Gastrocnemius medialis (tissue), 4 donors: Measurements from ENCODE around the gene LBHD1.

Experiments used
- POLR2A ChIP-seq, 2 donors: fragments of 450-650 bp; IDR thresholded peaks; one replicate each; pipeline ENCODE4 v1.6.1; 2017; ENCODE audit warnings: antibody characterized with exemption in 2 of 2, mild to moderate bottlenecking in 2 of 2, moderate library complexity in 2 of 2
- TF ChIP-seq, protein P1 (sequence below), 5 experiments: fragments of 450-650 bp in 3 of 5; fragments of 200-600 bp in 2 of 5; sonication (generic) in 2 of 5; IDR thresholded peaks in 4 of 5; conservative IDR thresholded peaks in 1 of 5; 1 replicate in 4 of 5; 2 replicates in 1 of 5; pipeline ENCODE4 v1.5.1; 2016 to 2019; ENCODE audit warnings: antibody characterized with exemption in 5 of 5, mild to moderate bottlenecking in 3 of 5, moderate library complexity in 3 of 5

DNA sequence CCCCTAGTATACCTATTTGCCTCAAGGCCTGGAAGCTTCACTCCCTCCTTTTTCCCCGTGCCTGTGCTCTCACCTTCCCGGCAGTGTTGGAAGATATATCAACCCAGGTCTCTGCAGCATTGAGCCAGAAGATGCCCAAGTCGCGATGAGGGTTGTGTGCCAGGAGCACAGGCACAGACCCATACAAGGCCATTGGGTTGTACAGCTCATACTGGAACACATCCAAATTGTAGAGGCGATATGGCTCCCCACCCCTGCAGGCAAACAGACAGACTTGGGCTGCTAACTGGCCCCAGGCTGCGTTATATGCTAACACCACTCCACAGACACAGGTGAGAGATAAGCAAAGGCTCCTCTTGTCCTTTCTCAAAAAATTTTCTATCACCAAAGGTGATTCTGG lies 39.6 kb downstream of the LBHD1 start:
- TF ChIP-seq, protein P1, sequence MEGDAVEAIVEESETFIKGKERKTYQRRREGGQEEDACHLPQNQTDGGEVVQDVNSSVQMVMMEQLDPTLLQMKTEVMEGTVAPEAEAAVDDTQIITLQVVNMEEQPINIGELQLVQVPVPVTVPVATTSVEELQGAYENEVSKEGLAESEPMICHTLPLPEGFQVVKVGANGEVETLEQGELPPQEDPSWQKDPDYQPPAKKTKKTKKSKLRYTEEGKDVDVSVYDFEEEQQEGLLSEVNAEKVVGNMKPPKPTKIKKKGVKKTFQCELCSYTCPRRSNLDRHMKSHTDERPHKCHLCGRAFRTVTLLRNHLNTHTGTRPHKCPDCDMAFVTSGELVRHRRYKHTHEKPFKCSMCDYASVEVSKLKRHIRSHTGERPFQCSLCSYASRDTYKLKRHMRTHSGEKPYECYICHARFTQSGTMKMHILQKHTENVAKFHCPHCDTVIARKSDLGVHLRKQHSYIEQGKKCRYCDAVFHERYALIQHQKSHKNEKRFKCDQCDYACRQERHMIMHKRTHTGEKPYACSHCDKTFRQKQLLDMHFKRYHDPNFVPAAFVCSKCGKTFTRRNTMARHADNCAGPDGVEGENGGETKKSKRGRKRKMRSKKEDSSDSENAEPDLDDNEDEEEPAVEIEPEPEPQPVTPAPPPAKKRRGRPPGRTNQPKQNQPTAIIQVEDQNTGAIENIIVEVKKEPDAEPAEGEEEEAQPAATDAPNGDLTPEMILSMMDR (IDR thresholded peaks at IDR 0.05 in 4 of 5, conservative IDR thresholded peaks at IDR 0.05 in 1 of 5): no peak
- no peak for TF ChIP-seq POLR2A (IDR thresholded peaks at IDR 0.05)
